ENCODE measurements around the gene FMNL2.

DNA sequence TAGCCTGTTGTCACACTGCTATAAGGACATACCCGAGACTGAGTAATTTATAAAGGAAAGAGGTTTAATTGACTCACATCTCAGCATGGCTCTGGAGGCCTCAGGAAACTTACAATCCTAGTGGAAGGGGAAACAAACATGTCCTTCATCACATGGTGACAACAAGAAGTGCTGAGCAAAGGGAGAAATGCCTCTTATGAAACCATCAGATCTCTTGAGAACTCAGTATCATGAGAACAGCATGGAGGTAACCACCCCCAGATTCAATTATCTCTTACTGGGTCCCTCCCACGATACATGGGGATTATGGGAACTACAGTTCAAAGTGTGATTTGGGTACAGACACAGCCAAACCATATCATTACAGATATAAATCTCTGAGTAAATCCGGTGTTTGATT is 233.6 kb downstream of the FMNL2 start:
- TF ChIP-seq EZH2 (IDR thresholded peaks at IDR 0.05; ENCODE audit: insufficient read depth, poor library complexity, severe bottlenecking) (no peak), EZH2phosphoT487 (IDR thresholded peaks at IDR 0.05; ENCODE audit: insufficient read depth, low read depth) (no peak)
